Right lobe of liver (tissue), 6 donors: ENCODE measurements around the gene PDXP. TPM values are rescaled to one million over a fixed set of nuclear protein-coding genes. Genes with fewer than 3 reads are reported as not detected.

Source experiments
- ATAC-seq, 4 donors: fragments of 200-7000 bp; cut with Tn5 transposase; one replicate each; pipeline ENCODE4 v1.9.1; 2020; ENCODE audit warnings: mild to moderate bottlenecking in 4 of 4, moderate library complexity in 4 of 4
- DNase-seq, 3 donors: peaks; one replicate each; pipeline ENCODE4 v3.0.0-alpha.2; 2020
- H3K27ac ChIP-seq, 3 donors: fragments of 200-600 bp; one replicate each; pipeline ENCODE4 v1.8.0; 2022
- H3K27me3 ChIP-seq, 2 donors: fragments of 200-600 bp; one replicate each; pipeline ENCODE4 v1.8.0; 2022
- H3K36me3 ChIP-seq, 4 donors: fragments of 200-600 bp; sonication (generic) in 1 of 4; one replicate each; pipeline versions ENCODE4 v1.5.1 to v1.8.0; 2017 to 2022; ENCODE audit warnings: control low read depth in 1 of 4
- H3K4me1 ChIP-seq, 4 donors: fragments of 200-600 bp; sonication (generic) in 1 of 4; one replicate each; pipeline versions ENCODE4 v1.5.1 to v1.8.0; 2017 to 2022; ENCODE audit warnings: control low read depth in 1 of 4
- H3K4me3 ChIP-seq, 3 donors: fragments of 200-600 bp; one replicate each; pipeline ENCODE4 v1.8.0; 2022
- H3K9me3 ChIP-seq, 4 donors: fragments of 200-600 bp; sonication (generic) in 1 of 4; one replicate each; pipeline versions ENCODE4 v1.5.1 to v1.8.0; 2017 to 2022; ENCODE audit warnings: control low read depth in 1 of 4
- POLR2A ChIP-seq: fragments of 450-650 bp; IDR thresholded peaks from one replicate; pipeline ENCODE4 v1.6.1; 2017; ENCODE audit warnings: antibody characterized with exemption, mild to moderate bottlenecking
- WGBS: methylation state at CpG from one replicate; pipeline ENCODE4 v1.1.6; 2018; ENCODE audit warnings: low coverage, low lambda C conversion rate; ENCODE audit not compliant: insufficient coverage; ENCODE audit errors: missing lambda C conversion rate; 5-methylcytosine and 5-hydroxymethylcytosine counted together
- intact Hi-C, 2 donors: fragments of 100-400 bp; cut with DNase I; formaldehyde crosslinking; loops; one replicate each; pipeline versions ENCODE4 v1.11.2 to v1.14.1; 2022
- total RNA-seq, 6 experiments: library from RNA; depleted of rRNA in 2 of 6; stranded (reverse); fragments of >200 nt in 2 of 6; fragmentation: NEBNext Ultra II Directional in 3 of 6; extraction: Animal tissue kit (Norgen Biotek cat#: 25700) in 3 of 6; gene quantifications; one replicate each; pipeline versions ENCODE4 v1.1.0 to v1.2.4, GENCODE V29; 2016 to 2023
- TF ChIP-seq, protein P1 (sequence below), 4 donors: fragments of 200-600 bp in 3 of 4; fragments of 450-650 bp in 1 of 4; IDR thresholded peaks; one replicate each; pipeline versions ENCODE4 v1.5.1 to v1.8.0; 2016 to 2022; ENCODE audit warnings: antibody characterized with exemption in 4 of 4, mild to moderate bottlenecking in 2 of 4
- donor health status: DM: no; HTN: yes; CAD: no.
- donor health status: DM: no; HTN: no; CAD: no.
- donor health status: DM: no; HTN: no; CAD: no.
- donor health status: DM: no; HTN: yes; CAD: no.
- donor health status: DM: no; HTN: yes; CAD: no.

PDXP gene
- total RNA-seq, 6 experiments from 2014 or later: 15.7 to 63.4 (median 34.4) TPM

DNA sequence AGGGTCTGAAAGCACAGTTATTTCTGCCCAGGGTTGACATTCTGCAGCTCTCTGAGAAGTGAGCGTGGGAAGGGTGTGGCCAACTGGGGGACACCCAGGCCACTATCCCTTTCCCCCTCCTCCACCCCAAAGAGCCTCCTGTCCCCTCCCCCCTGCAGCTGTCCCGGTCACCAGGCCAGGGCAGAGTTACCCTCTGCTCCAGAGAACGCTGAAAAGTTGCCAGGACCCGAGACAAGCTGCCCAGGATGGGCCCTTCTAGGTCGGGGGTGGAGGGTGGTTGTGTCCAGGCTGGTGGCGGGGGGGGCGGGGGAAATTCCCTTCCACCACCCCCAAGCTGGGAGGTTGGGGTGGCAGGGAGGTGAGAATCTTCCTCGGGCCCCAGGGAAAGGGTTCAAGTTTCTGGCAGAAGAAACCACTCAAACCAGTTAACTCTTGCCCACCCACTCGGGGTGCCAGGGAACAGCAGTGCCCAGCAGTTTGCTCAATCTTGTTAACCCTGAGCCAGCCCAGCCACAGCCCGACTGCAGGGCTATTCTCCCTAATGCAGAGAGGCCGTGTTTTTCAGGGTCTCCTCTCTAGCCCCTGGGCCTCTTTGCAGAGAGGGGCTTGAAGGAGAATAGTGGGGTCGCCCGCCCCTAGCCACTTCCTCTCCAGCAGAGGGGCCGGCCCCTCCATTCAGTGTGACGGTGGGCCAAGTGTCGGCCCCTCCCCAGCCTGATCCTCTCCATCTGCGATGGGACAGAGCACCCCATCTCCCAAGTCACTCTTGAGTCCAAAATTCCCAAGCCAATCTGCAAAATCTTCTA lies 17.6 kb downstream of the PDXP start:
- H3K36me3 ChIP-seq: no peaks in the 10 kb centered on the region
- no peaks in the 10 kb centered on the region for H3K9me3 ChIP-seq
- peak; percentile 77 to 96 (median 86) for DNase-seq
- WGBS: 7% methylated on average over 8 of the region's 17 CpGs
- H3K4me1 ChIP-seq: peaks cover 0 to 30% (median 10%) of the 10 kb centered on the region in 4 donors
- intact Hi-C loops: loop anchor here in 1 of 2 donors (10.0 kb wide), 1 partner anchor 51 kb away; no protein-coding TSS in a partner anchor
- ATAC-seq: peak; percentile 50 to 72 (median 67)
- peak overlapping the region; percentile 54 to 84 (median 84) for H3K27ac ChIP-seq
- no peak for TF ChIP-seq POLR2A
- TF ChIP-seq, protein P1, sequence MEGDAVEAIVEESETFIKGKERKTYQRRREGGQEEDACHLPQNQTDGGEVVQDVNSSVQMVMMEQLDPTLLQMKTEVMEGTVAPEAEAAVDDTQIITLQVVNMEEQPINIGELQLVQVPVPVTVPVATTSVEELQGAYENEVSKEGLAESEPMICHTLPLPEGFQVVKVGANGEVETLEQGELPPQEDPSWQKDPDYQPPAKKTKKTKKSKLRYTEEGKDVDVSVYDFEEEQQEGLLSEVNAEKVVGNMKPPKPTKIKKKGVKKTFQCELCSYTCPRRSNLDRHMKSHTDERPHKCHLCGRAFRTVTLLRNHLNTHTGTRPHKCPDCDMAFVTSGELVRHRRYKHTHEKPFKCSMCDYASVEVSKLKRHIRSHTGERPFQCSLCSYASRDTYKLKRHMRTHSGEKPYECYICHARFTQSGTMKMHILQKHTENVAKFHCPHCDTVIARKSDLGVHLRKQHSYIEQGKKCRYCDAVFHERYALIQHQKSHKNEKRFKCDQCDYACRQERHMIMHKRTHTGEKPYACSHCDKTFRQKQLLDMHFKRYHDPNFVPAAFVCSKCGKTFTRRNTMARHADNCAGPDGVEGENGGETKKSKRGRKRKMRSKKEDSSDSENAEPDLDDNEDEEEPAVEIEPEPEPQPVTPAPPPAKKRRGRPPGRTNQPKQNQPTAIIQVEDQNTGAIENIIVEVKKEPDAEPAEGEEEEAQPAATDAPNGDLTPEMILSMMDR (IDR thresholded peaks at IDR 0.05): no peak
- no peaks in the 10 kb centered on the region for H3K27me3 ChIP-seq
- H3K4me3 ChIP-seq: peak overlapping the region; percentile 41 to 62 (median 58)

DNA sequence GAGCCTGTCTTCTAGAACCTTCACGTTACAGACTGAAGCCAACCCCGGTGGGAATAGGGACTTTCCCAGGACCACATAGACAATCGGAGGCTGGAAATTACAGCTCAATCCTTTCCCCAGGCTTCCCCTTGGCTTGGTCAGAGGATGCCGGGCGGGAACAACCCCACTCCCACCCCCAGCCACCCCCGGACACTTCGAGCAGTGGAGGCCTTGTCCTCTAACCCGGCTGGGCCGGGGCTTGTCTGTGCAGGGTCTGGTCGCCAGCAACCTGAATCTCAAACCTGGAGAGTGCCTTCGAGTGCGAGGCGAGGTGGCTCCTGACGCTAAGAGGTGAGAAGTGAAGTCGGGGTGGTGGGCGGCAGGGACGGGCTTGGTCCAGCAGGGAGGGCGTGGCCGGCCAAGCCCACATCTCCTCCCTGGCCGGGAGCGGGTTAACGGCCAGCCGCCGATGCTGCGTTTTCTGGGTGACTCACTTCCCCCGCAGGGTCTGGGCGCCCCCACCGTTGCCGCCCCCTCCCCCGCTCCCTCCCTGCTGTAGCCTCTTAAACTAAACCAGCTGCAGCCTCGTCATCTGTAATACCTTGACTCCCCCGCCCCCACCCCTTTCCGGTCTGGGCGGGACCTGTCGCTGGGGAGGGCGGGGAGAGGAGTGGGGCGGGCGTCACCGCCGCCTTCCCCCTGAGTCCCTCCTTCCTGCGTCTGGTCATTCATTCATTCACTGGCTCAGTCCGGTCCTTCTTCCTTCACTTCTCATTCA lies 18.4 kb downstream of the PDXP start:
- ATAC-seq (peak; percentile 48 to 67 (median 55)), DNase-seq (peak; percentile 83 to 89 (median 85))
- intact Hi-C loops: loop anchor here in 1 of 2 donors (10.0 kb wide), 1 partner anchor 52 kb away; no protein-coding TSS in a partner anchor
- H3K27ac ChIP-seq: peak overlapping the region; percentile 54 to 84 (median 84)
- H3K27me3 ChIP-seq: no peaks in the 10 kb centered on the region
- TF ChIP-seq, protein P1 (IDR thresholded peaks at IDR 0.05): no peak
- peak; percentile 52 for TF ChIP-seq POLR2A
- no peaks in the 10 kb centered on the region for H3K9me3 ChIP-seq
- peak overlapping the region; percentile 41 to 62 (median 58) for H3K4me3 ChIP-seq
- H3K36me3 ChIP-seq: no peaks in the 10 kb centered on the region
- peaks cover 0 to 30% (median 10%) of the 10 kb centered on the region in 4 donors for H3K4me1 ChIP-seq
- WGBS: 4% methylated on average over 17 of the region's 42 CpGs

DNA sequence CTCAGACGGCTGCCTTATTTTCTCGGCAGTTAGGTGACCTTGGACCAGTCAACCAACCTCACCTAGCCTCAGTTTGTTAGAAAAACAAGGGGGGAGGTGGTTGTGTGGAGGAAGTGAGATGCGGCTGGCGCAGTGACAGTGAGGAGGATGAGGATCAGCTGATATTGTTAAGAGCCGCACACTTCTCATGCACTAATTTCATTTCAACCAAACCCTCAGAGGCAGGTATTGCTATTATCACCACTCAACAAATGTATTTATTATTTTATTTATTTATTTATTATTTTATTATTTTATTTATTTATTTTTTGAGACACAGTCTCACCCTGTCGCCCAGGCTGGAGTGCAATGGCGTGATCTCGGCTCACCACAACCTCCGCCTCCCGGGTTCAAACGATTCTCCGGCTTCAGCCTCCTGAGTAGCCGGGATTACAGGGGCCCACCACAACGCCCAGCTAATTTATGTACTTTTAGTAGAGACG lies 19.0 kb downstream of the PDXP start:
- WGBS: 49% methylated on average over 14 of the region's 15 CpGs
- Histone ChIP-seq H3K4me1 (peaks cover 0 to 30% (median 10%) of the 10 kb centered on the region in 4 donors), H3K27ac (peak overlapping the region in 2 of 3 donors; percentile 84), H3K9me3 (no peaks in the 10 kb centered on the region), H3K27me3 (no peaks in the 10 kb centered on the region), H3K4me3 (peak overlapping the region; percentile 41 to 62 (median 58)), H3K36me3 (no peaks in the 10 kb centered on the region)
- DNase-seq (no peak), ATAC-seq (no peak)
- intact Hi-C loops: loop anchor here in 1 of 2 donors (10.0 kb wide), 1 partner anchor 53 kb away; no protein-coding TSS in a partner anchor
- TF ChIP-seq POLR2A: no peak
- TF ChIP-seq, protein P1 (IDR thresholded peaks at IDR 0.05): no peak

DNA sequence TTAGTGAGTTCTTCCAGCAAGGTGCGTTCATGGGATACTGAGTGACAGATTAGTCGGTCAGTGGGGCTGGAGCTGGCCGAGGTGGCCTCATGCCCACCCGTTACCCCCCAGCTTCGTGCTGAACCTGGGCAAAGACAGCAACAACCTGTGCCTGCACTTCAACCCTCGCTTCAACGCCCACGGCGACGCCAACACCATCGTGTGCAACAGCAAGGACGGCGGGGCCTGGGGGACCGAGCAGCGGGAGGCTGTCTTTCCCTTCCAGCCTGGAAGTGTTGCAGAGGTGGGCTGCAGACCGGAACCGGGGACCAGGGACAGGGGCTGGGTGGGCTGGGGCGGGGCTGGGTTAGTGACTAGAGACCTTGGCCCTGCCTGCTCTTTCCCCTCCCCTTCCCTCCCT lies 19.8 kb downstream of the PDXP start:
- H3K27me3 ChIP-seq: no peaks in the 10 kb centered on the region
- H3K9me3 ChIP-seq: no peaks in the 10 kb centered on the region
- H3K4me1 ChIP-seq: peaks cover 0 to 30% (median 10%) of the 10 kb centered on the region in 4 donors
- intact Hi-C loops: loop anchor here in 1 of 2 donors (10.0 kb wide), 1 partner anchor 54 kb away; no protein-coding TSS in a partner anchor
- no peak for DNase-seq
- no peak for ATAC-seq
- no peak overlapping the region for H3K4me3 ChIP-seq
- no peaks in the 10 kb centered on the region for H3K36me3 ChIP-seq
- TF ChIP-seq, protein P1 (IDR thresholded peaks at IDR 0.05): no peak
- no peak for TF ChIP-seq POLR2A
- H3K27ac ChIP-seq: no peak overlapping the region
- no CpG with 5 or more reads among the region's 18 CpGs for WGBS
